HG03378 (cell line): Measurements from ENCODE around the gene CERS1.

Source experiments
- ATAC-seq: cut with Tn5 transposase; IDR thresholded peaks from one replicate; pipeline ENCODE4 v1.9.1; 2021; ENCODE audit warnings: mild to moderate bottlenecking, moderate library complexity; ENCODE audit not compliant: unreplicated experiment

CERS1 gene

GRCh38 chr19:18899624-18900560 is 3.9 kb upstream of the CERS1 start:
- ATAC-seq = no peak

DNA sequence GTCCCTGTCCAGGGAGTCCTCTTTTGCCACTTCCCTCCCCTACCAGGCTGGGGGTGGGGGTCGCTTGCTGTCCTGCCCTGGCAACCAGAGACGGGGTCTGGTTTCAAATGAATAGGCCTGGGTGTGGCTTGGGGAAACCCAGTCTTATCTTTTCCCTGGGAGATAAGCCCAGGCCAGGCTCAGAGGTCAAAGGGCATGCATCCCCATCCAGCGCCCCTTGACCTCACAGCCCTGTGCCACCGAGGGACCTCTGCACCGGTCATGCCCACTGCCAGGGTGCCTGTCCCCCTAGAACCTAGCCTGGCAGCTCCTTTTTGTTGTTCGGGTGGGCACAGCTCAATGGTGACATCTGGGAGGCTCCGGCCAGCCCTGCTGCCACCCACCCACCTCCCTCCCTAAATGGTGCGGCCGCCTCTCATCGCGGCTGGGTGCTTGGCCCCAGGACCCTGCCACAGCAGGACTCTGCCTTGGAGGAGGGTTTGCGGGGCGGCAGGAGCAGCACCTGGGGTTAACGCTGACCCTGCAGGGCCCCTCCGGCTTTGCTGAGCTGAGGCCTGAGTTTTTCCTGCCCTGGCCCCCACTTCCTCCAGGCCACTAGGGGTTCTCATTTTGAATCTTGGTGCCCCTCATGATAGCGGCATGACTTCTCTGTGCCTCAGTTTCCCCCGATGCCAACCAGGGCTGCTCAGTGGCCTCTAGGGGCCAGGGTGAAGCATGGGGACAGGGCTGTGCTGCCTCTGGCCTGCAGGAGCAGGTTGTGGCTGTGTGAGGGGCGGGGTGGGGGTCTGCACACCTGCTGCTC is 2.9 kb upstream of the CERS1 start:
- ATAC-seq = no peak

DNA sequence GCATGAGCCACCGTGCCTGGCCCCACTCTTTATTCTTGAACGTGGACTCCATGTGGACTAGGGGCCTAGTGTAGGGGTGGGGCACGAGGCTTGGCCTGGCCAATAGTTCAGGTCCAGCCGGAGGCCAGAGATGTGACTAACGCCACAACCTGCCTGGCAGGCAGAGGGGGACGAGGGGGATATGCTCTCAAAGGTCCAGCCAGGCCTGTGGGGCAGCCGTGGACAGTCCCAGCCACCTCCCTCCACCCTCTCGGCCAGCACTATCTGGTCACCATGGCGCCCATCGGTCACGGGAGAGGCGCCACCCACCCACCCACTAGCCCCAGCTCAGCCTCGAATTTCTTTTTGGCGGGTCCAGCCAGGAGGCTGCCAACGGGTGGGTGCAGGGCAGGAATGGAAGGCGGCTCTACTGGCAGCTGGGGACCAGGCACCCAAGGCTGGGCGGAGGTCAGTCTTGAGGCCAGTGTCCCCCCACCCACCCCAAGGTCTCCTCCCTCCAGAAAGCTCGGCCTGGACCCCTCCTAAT is 2.2 kb upstream of the CERS1 start:
- ATAC-seq = no peak

GRCh38 chr19:18897094-18898029 is 1.4 kb upstream of the CERS1 start:
- no peak for ATAC-seq

- ATAC-seq = no peak
Measured at GRCh38 chr19:18896421-18896841, 473 bp upstream of the CERS1 start.

DNA sequence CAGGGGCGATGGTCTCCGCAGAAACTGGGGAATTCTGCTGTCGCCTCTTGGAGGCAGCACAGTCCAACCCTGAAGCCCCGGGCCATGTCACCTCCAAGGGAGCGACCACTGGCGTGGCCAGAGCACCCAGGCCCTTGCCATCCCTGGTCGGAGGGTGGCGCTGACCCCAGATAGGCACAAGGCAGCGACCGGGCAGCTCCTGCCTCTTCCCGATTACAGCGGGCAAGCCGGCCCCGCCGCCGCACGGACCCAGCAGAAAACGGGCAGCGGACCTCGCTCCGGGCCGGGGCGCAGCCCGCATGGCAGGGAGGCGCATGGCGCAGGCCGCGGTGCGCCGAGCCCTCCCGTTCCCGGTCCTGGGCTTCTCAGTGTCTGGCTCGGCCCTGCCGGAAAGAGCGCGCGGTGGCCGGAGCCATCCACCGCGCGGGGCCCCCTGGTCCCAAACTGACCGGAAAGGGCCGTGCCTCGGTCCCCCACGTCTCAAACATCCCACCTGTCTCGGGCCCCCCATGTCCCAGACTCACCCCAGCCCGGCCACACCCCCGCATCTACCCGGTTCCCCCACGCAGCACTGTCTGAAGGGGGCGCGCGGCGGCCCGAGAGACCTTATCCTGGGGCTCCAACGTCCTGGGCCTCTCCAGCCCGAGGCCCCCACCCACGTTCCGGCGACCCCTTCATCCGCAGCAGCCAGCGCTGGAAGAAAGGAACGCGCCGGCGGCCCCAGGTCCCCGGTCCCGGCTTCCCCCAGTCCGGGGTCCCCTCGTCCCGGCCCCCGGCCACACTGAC is 727 bp downstream of the CERS1 start:
- ATAC-seq = no peak

- no peak for ATAC-seq
Measured at GRCh38 chr19:18894254-18895037, 1.5 kb downstream of the CERS1 start.

DNA sequence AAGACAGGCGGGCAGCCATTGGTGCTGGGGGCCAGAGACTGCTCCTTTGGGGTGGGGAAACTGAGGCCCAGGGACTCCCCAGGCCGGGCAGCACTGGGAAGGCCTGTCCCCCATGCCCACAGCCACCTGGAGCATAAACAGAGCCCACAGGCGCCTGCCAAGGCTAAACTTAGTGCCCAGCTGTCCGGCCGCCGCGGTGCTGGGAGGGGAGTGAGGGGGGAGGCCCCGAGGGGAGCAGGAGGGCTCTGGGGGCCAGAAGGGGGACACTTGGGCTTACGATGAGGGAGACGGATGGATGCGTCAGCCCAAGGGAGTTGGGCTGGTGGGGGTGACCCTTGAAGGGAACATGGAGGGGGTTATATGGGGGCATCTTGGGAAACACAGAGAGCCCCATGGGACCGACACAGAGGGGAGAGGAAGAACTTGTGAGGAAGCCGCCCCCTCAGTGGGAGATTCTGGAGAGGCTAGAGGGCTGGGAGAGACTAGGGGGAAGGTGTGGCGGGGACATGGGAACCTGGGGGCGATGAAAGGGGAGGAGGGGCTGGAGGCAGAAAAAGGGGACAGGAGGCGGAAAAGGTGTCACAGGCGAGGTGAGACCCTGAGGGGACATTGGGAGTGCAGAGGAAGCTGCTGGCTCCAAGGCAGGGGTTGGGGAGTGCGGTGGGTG is 2.2 kb downstream of the CERS1 start:
- ATAC-seq = no peak

GRCh38 chr19:18889949-18890745 is 5.8 kb downstream of the CERS1 start:
- ATAC-seq = no peak

- no peak for ATAC-seq
Measured at GRCh38 chr19:18886972-18887371, 9.0 kb downstream of the CERS1 start.

DNA sequence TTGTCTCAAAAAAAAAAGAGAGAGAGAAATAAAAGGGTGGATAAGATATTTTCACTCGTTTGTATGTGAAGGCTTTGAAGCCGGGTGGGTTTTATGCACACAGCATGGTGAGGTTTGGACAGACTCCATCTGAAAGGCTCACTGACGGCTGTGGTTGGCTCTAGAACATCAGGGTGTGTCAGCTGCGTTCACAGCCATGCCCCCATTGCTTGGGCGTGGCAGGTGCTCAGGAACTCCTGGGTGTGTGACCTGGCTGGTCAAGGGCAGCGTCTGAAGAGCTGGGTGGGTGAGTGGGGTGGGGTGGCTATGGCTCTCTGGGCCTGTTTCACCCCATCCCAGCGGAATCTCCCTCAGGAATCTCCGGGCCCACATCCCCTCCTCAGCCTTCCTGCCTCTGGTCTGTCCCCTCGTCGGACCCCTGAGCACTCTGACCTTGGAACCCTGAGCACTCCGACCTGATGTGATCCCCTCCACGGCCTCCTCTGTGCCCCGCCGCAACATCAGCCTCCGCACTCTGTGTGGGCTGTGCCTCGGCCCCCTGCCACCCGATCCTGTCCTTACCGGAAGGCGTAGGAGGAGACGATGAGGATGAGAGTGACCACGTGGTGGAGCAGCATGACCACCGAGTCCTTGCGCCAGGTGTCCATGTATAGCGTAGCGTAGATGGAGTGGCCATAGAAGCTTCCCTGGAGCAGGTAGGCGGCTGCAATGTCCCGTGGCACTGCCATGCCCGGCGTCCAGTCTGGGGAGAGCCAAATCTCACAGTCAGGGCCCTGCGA is 12.2 kb downstream of the CERS1 start:
- ATAC-seq = no peak

- no peak for ATAC-seq
Measured at GRCh38 chr19:18881491-18881890, 14.5 kb downstream of the CERS1 start.

DNA sequence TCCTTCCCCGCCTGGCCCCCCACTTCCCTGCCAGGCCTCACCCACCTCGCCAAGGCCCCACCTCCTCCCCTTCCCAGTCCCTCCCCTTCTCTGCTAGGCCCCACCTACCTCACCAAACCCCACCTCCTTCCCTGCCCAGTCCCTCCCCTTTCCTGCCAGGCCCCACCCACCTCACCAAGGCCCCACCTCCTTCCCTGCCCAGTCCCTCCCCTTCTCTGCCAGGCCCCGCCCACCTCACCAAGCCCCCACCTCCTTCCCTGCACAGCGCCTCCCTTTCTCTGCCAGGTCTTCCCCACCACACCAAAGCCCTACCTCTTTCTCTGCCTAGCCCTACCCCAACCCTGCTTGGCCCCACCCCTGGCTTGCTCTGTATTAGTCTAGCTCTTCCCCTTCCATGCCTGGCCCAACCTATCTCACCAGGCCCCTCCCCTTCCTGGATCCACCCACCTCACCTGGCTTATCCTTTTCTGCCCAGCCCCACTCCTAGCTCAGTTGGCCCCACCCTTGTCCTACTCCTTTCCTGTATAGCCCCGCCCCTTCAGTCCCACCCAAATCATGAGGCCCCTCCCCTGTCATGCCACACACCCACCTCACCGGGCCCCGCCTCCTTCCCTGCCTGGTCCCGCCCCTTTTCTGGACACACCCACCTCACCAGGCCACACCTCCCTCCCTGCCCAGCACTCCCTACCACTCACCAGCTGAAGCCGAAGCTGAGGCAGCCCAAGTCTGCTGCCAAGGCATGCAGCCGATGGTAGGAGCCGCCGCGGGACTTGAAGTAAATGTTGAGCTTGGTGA is 16.2 kb downstream of the CERS1 start:
- no peak for ATAC-seq

GRCh38 chr19:18878858-18879578 is 16.9 kb downstream of the CERS1 start:
- ATAC-seq = no peak

- no peak for ATAC-seq
Measured at GRCh38 chr19:18878058-18878797, 17.7 kb downstream of the CERS1 start.
